HUES6 (cell line): ENCODE results near the gene DDX47.

ENCODE experiments used
- H3K27ac ChIP-seq: 2 replicates; pipeline ENCODE4 v1.7.0; 2013; ENCODE audit warnings: low read depth, mild to moderate bottlenecking, low read length, inconsistent platforms
- H3K27me3 ChIP-seq: 2 replicates; pipeline ENCODE4 v1.6.1; 2013; ENCODE audit warnings: low read length; ENCODE audit not compliant: control insufficient read depth, insufficient read depth
- H3K36me3 ChIP-seq: 2 replicates; pipeline ENCODE4 v1.6.1; 2013; ENCODE audit warnings: low read length; ENCODE audit not compliant: control insufficient read depth, insufficient read depth
- H3K4me1 ChIP-seq: 2 replicates; pipeline ENCODE4 v1.6.1; 2013; ENCODE audit warnings: low read length; ENCODE audit not compliant: control insufficient read depth, insufficient read depth
- H3K4me3 ChIP-seq: 2 replicates; pipeline ENCODE4 v1.5.1; 2013; ENCODE audit warnings: low read depth, low read length
- H3K9ac ChIP-seq: one replicate; pipeline ENCODE4 v1.6.1; 2013; ENCODE audit warnings: mild to moderate bottlenecking, low read length
- H3K9me3 ChIP-seq: 2 replicates; pipeline ENCODE4 v1.6.1; 2013; ENCODE audit warnings: low read depth, low read length; ENCODE audit not compliant: control insufficient read depth, insufficient read depth

DDX47 gene

DNA sequence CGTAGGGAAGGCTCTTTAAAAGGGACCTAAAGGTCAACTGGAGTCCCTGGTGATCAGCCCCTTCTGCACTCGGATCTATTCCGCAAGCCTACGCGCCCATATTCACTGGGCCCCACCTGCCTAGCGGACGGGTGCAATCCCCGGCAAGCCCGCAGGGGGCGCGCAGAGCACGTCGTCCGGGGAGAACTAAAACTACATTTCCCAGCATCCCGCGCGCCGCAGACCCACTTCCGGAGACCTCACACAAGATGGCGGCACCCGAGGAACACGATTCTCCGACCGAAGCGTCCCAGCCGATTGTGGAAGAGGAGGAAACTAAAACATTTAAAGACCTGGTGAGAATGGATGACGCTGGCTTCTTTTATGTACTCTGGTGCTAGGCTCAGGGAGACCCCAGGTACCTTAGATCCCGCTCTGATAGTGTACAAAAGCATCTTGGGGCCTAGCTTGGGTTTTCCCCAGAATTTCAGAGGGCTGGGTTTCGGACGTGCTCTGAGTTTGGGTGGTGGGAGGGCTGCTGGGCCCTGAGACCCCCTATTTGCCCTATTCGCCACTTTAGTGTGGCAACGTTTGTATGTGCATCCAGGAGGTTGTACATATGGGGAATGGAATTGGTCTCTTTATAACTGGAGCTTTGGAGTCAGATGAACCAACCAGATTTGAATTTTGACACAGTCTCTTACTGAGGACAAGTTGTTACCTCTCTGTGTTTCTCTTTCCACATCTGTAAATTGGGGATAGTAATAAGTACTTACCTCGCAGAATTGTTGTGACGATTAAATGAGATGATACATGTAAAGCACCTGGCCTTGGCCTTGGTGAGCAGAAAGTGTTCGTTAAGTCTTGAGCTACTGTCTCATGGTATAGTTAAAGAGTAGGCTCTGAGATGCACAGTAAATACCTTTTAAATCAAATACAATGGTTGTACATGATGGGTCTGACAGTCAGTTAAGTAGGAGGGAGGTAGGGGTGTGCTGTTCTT, at the start of gene DDX47:
Gene DDX47, plus strand, starts transcription at position 227 of the 982 bp plus-strand sequence. Its CDS starts 22 bp downstream, at position 249.
- Histone ChIP-seq H3K27me3 (no peaks in the 10 kb centered on the region), H3K27ac (peak within 1 kb of the TSS; percentile 65), H3K4me1 (peaks cover 7% of the 10 kb centered on the region; the same call in 1 of the 2 replicates), H3K9me3 (no peaks in the 10 kb centered on the region), H3K36me3 (peaks cover 21% of the 10 kb centered on the region), H3K4me3 (peak within 1 kb of the TSS; percentile 92), H3K9ac (peak within 1 kb of the TSS; percentile 95)

DNA sequence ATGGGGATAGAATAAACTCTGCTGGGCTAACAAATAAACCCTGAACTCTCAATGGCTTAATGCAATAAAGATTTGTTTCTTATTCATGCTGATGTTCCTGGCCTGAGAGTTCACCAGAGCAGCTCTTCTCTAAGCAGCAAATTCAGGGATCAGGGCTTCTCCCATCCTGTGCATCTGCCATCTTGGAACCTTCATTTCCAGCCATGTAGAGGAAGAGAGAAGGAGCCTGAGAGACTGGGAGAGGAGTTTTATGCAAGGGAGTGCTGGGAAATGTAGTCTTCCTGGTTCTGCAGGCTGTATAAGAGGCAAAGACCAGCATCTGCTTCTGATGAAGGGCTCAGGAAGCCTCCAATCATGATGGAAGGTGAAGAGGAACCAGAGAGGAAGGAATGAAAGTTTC, 48.3 kb upstream of the DDX47 start:
- no peak overlapping the region for H3K4me3 ChIP-seq
- no peak overlapping the region for H3K27ac ChIP-seq
- H3K36me3 ChIP-seq = no peaks in the 10 kb centered on the region
- H3K9ac ChIP-seq = no peak overlapping the region
- H3K4me1 ChIP-seq = no peaks in the 10 kb centered on the region
- no peaks in the 10 kb centered on the region for H3K27me3 ChIP-seq
- no peaks in the 10 kb centered on the region for H3K9me3 ChIP-seq

DNA sequence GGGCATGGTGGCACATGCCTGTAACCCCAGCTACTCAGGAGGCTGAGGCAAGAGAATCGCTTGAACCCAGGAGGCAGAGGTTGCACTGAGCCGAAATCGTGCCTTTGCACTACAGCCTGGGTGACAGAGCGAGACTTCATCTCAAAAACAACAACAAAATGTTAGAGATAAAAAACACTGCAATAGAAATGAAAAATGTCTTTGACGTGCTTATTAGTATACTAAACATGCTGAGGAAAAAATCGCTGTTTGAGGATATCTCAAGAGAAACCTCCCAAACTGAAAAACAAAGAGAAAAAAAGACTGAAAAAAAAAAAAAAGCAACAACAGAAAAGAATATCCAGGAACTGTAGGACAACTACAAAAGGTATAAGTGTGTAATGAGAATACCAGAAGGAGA, 42.9 kb upstream of the DDX47 start:
- no peak overlapping the region for H3K9ac ChIP-seq
- H3K27me3 ChIP-seq = no peaks in the 10 kb centered on the region
- H3K4me1 ChIP-seq = no peaks in the 10 kb centered on the region
- no peak overlapping the region for H3K4me3 ChIP-seq
- no peaks in the 10 kb centered on the region for H3K36me3 ChIP-seq
- H3K27ac ChIP-seq = no peak overlapping the region
- no peaks in the 10 kb centered on the region for H3K9me3 ChIP-seq

DNA sequence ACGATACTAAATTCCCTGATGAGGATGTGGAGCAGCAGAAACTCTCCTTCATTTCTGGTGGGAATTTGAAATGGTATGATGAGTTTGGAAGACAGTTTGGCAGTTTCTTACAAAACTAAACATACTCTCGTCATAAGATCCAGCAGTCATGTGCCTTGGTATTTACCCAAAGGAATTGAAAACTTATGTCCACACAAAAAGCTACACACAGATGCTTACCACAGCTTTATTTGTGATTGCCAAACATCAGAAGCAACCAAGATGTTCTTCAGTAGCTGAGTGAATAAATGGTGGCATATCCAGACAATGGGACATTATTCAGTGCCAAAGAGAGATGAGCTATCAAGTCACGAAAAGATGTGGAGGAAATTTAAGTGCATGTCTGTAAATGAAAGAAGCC, 38.4 kb upstream of the DDX47 start:
- Histone ChIP-seq H3K27ac (no peak overlapping the region), H3K9ac (no peak overlapping the region), H3K27me3 (no peaks in the 10 kb centered on the region), H3K9me3 (no peaks in the 10 kb centered on the region), H3K4me1 (no peaks in the 10 kb centered on the region), H3K36me3 (no peaks in the 10 kb centered on the region), H3K4me3 (no peak overlapping the region)

DNA sequence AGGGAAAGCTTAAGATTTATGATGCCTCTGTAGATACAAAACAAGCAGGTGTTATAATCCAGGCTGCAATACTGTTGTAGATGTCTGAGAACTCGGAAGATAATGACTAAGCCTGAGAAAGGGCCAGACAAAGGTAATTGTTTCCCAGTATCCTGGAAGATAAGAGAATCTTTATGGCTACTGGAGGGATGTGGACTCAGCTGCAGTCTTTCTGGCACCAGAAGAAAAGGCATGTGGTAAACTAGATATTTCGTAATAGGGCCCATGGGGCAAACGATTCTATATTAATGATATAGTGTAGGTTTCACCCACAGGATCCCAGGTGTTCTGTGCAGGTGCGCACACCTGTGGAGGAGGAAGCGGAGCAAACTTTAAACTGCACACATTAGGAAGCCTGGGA, 36.9 kb upstream of the DDX47 start:
- no peaks in the 10 kb centered on the region for H3K27me3 ChIP-seq
- H3K4me3 ChIP-seq = no peak overlapping the region
- no peaks in the 10 kb centered on the region for H3K4me1 ChIP-seq
- H3K9me3 ChIP-seq = no peaks in the 10 kb centered on the region
- no peaks in the 10 kb centered on the region for H3K36me3 ChIP-seq
- H3K9ac ChIP-seq = no peak overlapping the region
- no peak overlapping the region for H3K27ac ChIP-seq

DNA sequence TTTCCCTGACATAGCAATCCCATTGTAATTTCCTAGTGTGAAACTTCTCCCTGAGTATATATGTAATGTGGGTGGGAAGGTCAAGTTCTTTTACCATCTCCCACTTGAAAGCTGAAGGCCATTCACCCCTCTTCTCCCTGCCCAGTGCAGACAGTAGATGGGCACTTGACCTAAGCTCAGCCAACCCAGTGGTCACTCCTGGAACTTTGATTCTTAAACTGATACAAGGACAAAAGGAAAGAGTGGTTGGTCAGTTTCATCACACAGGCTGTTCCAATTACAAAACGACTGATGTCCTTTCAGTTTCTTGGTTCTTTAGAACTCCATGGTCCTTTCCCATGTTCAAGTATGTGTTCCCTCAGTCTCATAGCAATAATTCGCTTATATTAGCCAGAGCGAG, 36.1 kb upstream of the DDX47 start:
- H3K27ac ChIP-seq = no peak overlapping the region
- H3K27me3 ChIP-seq = no peaks in the 10 kb centered on the region
- H3K9me3 ChIP-seq = no peaks in the 10 kb centered on the region
- H3K9ac ChIP-seq = no peak overlapping the region
- H3K4me1 ChIP-seq = no peaks in the 10 kb centered on the region
- H3K4me3 ChIP-seq = no peak overlapping the region
- H3K36me3 ChIP-seq = no peaks in the 10 kb centered on the region

DNA sequence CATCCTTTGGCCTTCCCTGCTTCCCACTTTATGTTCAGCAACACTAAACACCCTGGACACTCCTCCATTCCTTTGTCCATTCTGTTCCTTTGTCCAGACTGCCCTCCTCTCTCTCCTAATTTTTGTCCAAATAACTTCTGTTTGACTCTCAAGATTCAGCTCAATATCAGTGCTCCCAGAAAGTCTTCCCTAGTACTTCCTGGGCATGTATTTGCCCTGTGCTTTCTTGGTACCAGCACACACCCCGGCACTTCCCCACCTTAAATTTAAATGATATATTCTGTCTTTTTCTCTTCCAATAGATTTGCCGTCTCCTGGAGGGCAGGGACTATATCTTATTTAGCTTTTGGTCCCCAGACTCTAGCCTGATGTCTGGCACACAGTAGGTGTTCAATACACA, 34.1 kb upstream of the DDX47 start:
- Histone ChIP-seq H3K27me3 (no peaks in the 10 kb centered on the region), H3K36me3 (no peaks in the 10 kb centered on the region), H3K27ac (no peak overlapping the region), H3K4me3 (no peak overlapping the region), H3K9ac (no peak overlapping the region), H3K9me3 (no peaks in the 10 kb centered on the region), H3K4me1 (no peaks in the 10 kb centered on the region)

DNA sequence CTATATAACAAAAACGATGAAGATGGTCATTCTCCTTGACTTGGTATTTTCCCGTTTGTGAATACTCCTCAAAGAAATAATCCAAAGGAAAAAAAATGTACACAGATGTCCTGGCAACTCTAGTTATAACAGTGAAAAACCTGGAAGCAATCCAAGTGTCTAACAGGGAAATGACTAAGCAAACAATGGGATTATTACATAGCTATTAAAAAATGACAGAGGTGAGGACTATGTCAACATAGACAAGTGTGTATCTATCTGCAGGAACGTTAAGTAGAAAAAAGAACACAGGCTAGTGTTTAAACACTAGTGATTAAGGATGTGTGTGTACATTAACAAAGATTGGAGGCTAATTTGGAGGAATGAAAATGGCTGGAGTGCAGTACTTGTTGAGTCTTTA, 33.6 kb upstream of the DDX47 start:
- no peaks in the 10 kb centered on the region for H3K9me3 ChIP-seq
- H3K4me1 ChIP-seq = peaks cover 2% of the 10 kb centered on the region; the same call in 1 of the 2 replicates
- H3K27me3 ChIP-seq = peaks cover under 1% of the 10 kb centered on the region; the same call in 1 of the 2 replicates
- H3K27ac ChIP-seq = no peak overlapping the region
- H3K9ac ChIP-seq = no peak overlapping the region
- H3K4me3 ChIP-seq = no peak overlapping the region
- no peaks in the 10 kb centered on the region for H3K36me3 ChIP-seq

DNA sequence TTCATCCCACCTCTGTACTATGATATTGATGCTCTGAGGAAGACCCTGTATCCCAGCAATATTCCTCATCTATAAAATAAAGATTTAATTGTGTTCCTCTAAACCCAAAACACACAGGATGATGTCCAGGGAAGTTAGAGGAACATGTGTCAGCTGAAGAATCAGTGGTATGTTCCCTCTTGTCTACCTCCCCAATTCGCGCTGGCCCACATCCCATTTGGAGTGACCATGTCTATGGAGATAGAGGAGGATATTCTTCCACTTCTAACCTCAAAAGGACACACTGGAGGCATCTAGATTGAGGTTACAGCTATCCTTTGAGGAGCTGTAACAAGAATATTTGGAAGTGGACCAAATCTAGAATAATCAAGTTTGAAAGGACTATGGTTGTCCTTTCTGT, 29.0 kb upstream of the DDX47 start:
- H3K4me3 ChIP-seq = no peak overlapping the region
- H3K36me3 ChIP-seq = no peaks in the 10 kb centered on the region
- H3K9ac ChIP-seq = no peak overlapping the region
- peaks cover 35% of the 10 kb centered on the region for H3K27me3 ChIP-seq
- H3K4me1 ChIP-seq = peaks cover 33% of the 10 kb centered on the region
- no peaks in the 10 kb centered on the region for H3K9me3 ChIP-seq
- H3K27ac ChIP-seq = no peak overlapping the region

DNA sequence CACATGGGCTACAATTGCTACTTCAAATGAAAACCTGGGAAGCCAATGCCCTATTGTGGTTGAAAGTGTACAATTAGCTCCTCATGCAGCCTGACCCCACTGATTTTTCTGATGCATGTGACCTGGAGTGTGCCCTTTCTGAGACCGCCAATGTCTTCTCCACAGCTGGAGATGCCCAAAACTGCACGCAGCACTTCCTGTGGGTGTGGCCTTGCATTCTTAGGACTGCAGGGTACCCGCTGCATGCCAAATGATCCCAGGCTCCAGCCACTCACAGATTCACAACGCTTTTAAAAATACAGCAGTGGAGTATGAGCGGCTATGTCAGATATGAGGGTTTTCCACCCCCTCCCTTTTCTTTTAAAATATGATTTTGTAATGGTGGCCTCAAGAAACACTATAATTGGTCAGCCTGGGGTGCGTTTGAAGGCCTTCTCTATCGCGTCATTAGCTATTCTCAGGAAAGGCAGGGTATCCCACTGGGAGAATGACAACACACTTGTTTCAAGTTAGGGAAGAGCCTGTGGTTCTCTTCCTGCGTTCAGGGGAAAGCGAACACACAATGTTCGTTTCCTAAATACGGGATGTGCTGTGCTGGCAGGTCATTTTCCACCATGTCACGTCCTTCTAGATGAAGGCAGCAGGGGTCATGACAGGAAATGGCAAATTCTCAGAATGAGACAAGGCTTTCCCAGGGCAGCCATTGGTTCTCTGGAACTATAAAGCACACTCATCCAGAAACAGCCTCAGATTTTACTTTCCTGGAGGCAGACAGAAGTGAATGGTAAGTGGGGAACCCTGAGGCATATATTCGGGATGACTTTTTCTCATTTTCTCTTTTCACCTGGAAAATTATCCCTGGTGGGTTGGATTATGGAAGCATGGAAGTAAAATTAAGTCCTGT, 28.0 kb upstream of the DDX47 start, which contains the start of gene APOLD1:
Gene APOLD1, plus strand, starts transcription at position 749 of the 904 bp plus-strand sequence. Its CDS starts 33 bp downstream, at position 782.
- Histone ChIP-seq H3K9ac (no peak within 1 kb of the TSS), H3K4me1 (peaks cover 33% of the 10 kb centered on the region), H3K27ac (no peak within 1 kb of the TSS), H3K4me3 (peak within 1 kb of the TSS; percentile 73), H3K9me3 (no peaks in the 10 kb centered on the region), H3K27me3 (peaks cover 35% of the 10 kb centered on the region), H3K36me3 (no peaks in the 10 kb centered on the region)

DNA sequence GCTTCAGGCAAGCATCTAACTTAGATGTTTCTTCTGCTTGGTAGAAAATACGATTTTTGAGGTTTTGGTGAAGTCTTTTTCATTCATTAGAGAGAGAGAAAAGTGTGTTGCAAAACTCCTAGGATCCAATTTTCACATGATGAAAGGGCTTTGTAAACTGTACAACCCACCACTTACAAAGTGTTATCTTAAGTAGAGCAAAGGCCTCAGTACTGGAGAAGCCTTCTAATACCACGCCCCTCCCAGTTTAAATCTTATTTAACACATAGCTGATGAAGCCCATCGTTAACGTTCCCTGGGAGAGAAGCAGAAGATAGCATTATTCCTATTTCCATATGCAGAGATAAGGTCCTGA, 26.8 kb upstream of the DDX47 start:
- peaks cover 35% of the 10 kb centered on the region for H3K27me3 ChIP-seq
- no peaks in the 10 kb centered on the region for H3K9me3 ChIP-seq
- H3K36me3 ChIP-seq = no peaks in the 10 kb centered on the region
- H3K4me3 ChIP-seq = peak overlapping the region; percentile 73
- no peak overlapping the region for H3K27ac ChIP-seq
- peaks cover 33% of the 10 kb centered on the region for H3K4me1 ChIP-seq
- peak overlapping the region; percentile 66 for H3K9ac ChIP-seq
